B cell (primary cell): ENCODE data around the gene YBEY. TPM values are rescaled to one million over a fixed set of nuclear protein-coding genes. Genes with fewer than 3 reads are reported as not detected.

Source experiments
- ATAC-seq: fragments of 200-7000 bp; cut with Tn5 transposase; one replicate; pipeline ENCODE4 v1.10.0; 2021; ENCODE audit warnings: low read depth, mild to moderate bottlenecking, moderate number of reproducible peaks, moderate library complexity
- CTCF ChIA-PET: fragments of 350-600 bp; sonication (Branson Sonifier 250); formaldehyde crosslinking; loops from one replicate; lab custom pipeline; 2021; ENCODE audit warnings: antibody characterized with exemption, inconsistent platforms; lab: Charles Lee
- POLR2A ChIA-PET: fragments of 350-600 bp; sonication (Branson Sonifier 250); formaldehyde crosslinking; loops from one replicate; lab custom pipeline; 2021; ENCODE audit warnings: antibody characterized with exemption; lab: Charles Lee
- DNase-seq: peaks from one replicate; pipeline ENCODE4 v3.0.0; 2013
- H2AFZ ChIP-seq: 2 replicates; pipeline ENCODE4 v1.6.1; 2012; ENCODE audit warnings: mild to moderate bottlenecking, low read depth, low read length; ENCODE audit not compliant: insufficient read depth, poor library complexity, severe bottlenecking
- H3K27ac ChIP-seq, 2 donors: 1 replicate in 1 of 2; 2 replicates in 1 of 2; pipeline ENCODE4 v1.5.1; 2012 to 2013; ENCODE audit warnings: low read length in 2 of 2, mild to moderate bottlenecking in 2 of 2, moderate library complexity in 1 of 2
- H3K27me3 ChIP-seq, 4 experiments: fragments of 200-600 bp in 1 of 4; sonication (generic) in 1 of 4; replicated peaks in 1 of 4; 1 replicate in 2 of 4; 2 replicates in 2 of 4; pipeline versions ENCODE4 v1.6.1 to v1.7.0; 2013 to 2016; ENCODE audit warnings: low read length in 3 of 4, mild to moderate bottlenecking in 2 of 4, mixed read lengths in 1 of 4, moderate library complexity in 1 of 4; ENCODE audit not compliant: insufficient read depth in 4 of 4, control insufficient read depth in 3 of 4; ENCODE audit errors: control extremely low read depth in 1 of 4
- H3K36me3 ChIP-seq, 2 experiments: replicated peaks in 1 of 2; 1 replicate in 1 of 2; 2 replicates in 1 of 2; pipeline versions ENCODE4 v1.6.1 to v1.7.1; 2013; ENCODE audit warnings: low read length in 1 of 2; ENCODE audit not compliant: insufficient read depth in 2 of 2, control insufficient read depth in 1 of 2; ENCODE audit errors: control extremely low read depth in 1 of 2, extremely low read depth in 1 of 2
- H3K4me1 ChIP-seq, 2 donors: fragments of 200-600 bp in 1 of 2; sonication (generic) in 1 of 2; 1 replicate in 1 of 2; 2 replicates in 1 of 2; pipeline versions ENCODE4 v1.5.1 to v1.6.1; 2013 to 2017; ENCODE audit warnings: low read length in 2 of 2; ENCODE audit not compliant: control insufficient read depth in 2 of 2, insufficient read depth in 2 of 2
- H3K4me2 ChIP-seq: replicated peaks from 2 replicates; pipeline ENCODE3; 2012; ENCODE audit warnings: mild to moderate bottlenecking, low read depth, low read length; ENCODE audit not compliant: poor library complexity, severe bottlenecking
- H3K4me3 ChIP-seq, 5 experiments: fragments of 200-600 bp in 1 of 5; sonication (generic) in 1 of 5; 1 replicate in 3 of 5; 2 replicates in 2 of 5; pipeline versions ENCODE4 v1.5.1 to v1.7.0; 2011 to 2016; ENCODE audit warnings: low read length in 4 of 5, mild to moderate bottlenecking in 4 of 5, low read depth in 2 of 5, control low read depth in 1 of 5, moderate library complexity in 1 of 5; ENCODE audit not compliant: insufficient read depth in 1 of 5; ENCODE audit errors: control extremely low read depth in 1 of 5, extremely low read depth in 1 of 5
- H3K79me2 ChIP-seq: fragments of 200-600 bp; sonication (generic); one replicate; pipeline ENCODE4 v1.6.0; 2016; ENCODE audit warnings: low read length; ENCODE audit not compliant: control insufficient read depth, insufficient read depth
- H3K9ac ChIP-seq: fragments of 200-600 bp; sonication (generic); 2 replicates; pipeline ENCODE4 v1.6.1; 2017; ENCODE audit warnings: mild to moderate bottlenecking, low read length, moderate library complexity
- H3K9me3 ChIP-seq, 3 donors: one replicate each; pipeline versions ENCODE4 v1.6.1 to v1.7.1; 2013; ENCODE audit warnings: low read length in 2 of 3; ENCODE audit not compliant: control insufficient read depth in 2 of 3, insufficient read depth in 1 of 3; ENCODE audit errors: control extremely low read depth in 1 of 3
- H4K20me1 ChIP-seq: 2 replicates; pipeline ENCODE4 v1.6.0; 2012; ENCODE audit warnings: mild to moderate bottlenecking, low read length; ENCODE audit not compliant: insufficient read depth, control insufficient read depth, poor library complexity, severe bottlenecking
- H3K27ac Mint-ChIP-seq: one replicate; pipeline ENCODE4 v1.8.0; 2021; ENCODE audit warnings: mixed read lengths
- H3K27me3 Mint-ChIP-seq: one replicate; pipeline ENCODE4 v1.8.0; 2021; ENCODE audit warnings: mixed read lengths
- H3K4me1 Mint-ChIP-seq: one replicate; pipeline ENCODE4 v1.8.0; 2021; ENCODE audit warnings: mixed read lengths
- H3K4me3 Mint-ChIP-seq: one replicate; pipeline ENCODE4 v1.8.0; 2021; ENCODE audit warnings: mixed read lengths
- H3K9me3 Mint-ChIP-seq: one replicate; pipeline ENCODE4 v1.8.0; 2022; ENCODE audit warnings: mixed read lengths; ENCODE audit not compliant: insufficient read depth
- EZH2 ChIP-seq: IDR thresholded peaks from 2 replicates; pipeline ENCODE4 v1.6.1; 2012; ENCODE audit warnings: borderline replicate concordance, low read depth, mild to moderate bottlenecking, moderate library complexity, low read length; ENCODE audit not compliant: insufficient read depth, poor library complexity, severe bottlenecking
- WGBS: methylation state at CpG from one replicate; pipeline ENCODE4 v1.1.5; 2013; ENCODE audit warnings: missing lambda C conversion rate; ENCODE audit not compliant: insufficient coverage; 5-methylcytosine and 5-hydroxymethylcytosine counted together
- intact Hi-C: fragments of 100-400 bp; cut with micrococcal nuclease; formaldehyde crosslinking; loops from one replicate; pipeline ENCODE4 v1.10.0; 2022
- polyA plus RNA-seq: library from polyadenylated mRNA; depleted of rRNA; stranded (reverse); fragments of >200 nt; gene quantifications from 2 replicates; pipeline ENCODE4 v1.2.3, GENCODE V29; 2012
- total RNA-seq, 2 donors: library from RNA; stranded (reverse); fragments of 120-200 nt in 1 of 2; gene quantifications; 1 replicate in 1 of 2; 2 replicates in 1 of 2; pipeline versions ENCODE4 v1.2.3 to v1.2.4, GENCODE V29; 2013 to 2022
- TF ChIP-seq, protein P1 (sequence below): fragments of 200-600 bp; IDR thresholded peaks from one replicate; pipeline ENCODE4 v1.8.0; 2022; ENCODE audit warnings: antibody characterized with exemption, mild to moderate bottlenecking

YBEY gene
- total and polyA plus RNA-seq, 2 donors (not counting 1 experiment from before 2014, with no cell fraction given), result 15.0 to 21.6 TPM

DNA sequence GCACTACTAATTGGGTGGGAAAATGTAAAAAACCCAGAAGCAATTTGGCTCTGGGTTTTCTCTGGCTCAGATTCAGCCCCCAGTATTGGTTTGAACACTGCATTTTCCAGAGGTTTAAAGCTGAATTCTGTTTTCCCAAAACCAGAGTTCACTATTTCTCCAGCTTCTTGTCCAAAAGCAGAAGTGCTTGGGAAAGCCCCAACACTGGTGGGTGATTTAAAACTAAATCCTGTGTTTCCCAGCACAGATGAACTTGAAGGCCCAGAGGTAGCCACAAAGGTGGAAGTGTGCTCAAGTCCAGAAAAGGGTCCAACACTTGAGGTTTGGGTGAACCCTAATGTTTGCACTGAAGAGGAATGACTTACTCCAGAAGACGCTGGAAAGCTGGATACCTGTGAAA, 1.4 kb upstream of the YBEY start:
- Mint-ChIP-seq H3K27me3 (no peaks in the 10 kb centered on the region), H3K4me3 (peak overlapping the region; percentile 93), H3K4me1 (peaks cover 44% of the 10 kb centered on the region), H3K9me3 (no peaks in the 10 kb centered on the region), H3K27ac (peak overlapping the region; percentile 92)
- peak overlapping the region in 1 of 5 experiments; percentile 86 for H3K4me3 ChIP-seq
- CTCF ChIA-PET, result interaction anchor here (1.2 to 3.0 kb wide), 4 partner anchors 41 to 142 kb away, joined by 4 to 17 read pairs (median 4); a partner anchor contains a TSS
- DNase-seq, result no peak
- H3K79me2 ChIP-seq, result peaks cover 60% of the 10 kb centered on the region
- no peaks in the 10 kb centered on the region for H3K27me3 ChIP-seq
- H2AFZ ChIP-seq, result no peak overlapping the region
- intact Hi-C loops, result no loop called here
- H3K4me1 ChIP-seq, result peaks cover 29 to 44% of the 10 kb centered on the region in 2 donors
- peaks cover 0 to 28% of the 10 kb centered on the region in 2 experiments for H3K36me3 ChIP-seq
- H3K9me3 ChIP-seq, result no peaks in the 10 kb centered on the region
- H3K4me2 ChIP-seq, result peak overlapping the region; percentile 84
- POLR2A ChIA-PET, result no interaction called here
- no peak for TF ChIP-seq EZH2
- TF ChIP-seq, protein P1, sequence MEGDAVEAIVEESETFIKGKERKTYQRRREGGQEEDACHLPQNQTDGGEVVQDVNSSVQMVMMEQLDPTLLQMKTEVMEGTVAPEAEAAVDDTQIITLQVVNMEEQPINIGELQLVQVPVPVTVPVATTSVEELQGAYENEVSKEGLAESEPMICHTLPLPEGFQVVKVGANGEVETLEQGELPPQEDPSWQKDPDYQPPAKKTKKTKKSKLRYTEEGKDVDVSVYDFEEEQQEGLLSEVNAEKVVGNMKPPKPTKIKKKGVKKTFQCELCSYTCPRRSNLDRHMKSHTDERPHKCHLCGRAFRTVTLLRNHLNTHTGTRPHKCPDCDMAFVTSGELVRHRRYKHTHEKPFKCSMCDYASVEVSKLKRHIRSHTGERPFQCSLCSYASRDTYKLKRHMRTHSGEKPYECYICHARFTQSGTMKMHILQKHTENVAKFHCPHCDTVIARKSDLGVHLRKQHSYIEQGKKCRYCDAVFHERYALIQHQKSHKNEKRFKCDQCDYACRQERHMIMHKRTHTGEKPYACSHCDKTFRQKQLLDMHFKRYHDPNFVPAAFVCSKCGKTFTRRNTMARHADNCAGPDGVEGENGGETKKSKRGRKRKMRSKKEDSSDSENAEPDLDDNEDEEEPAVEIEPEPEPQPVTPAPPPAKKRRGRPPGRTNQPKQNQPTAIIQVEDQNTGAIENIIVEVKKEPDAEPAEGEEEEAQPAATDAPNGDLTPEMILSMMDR, result no peak
- no peak for ATAC-seq
- 100% methylated on average over 1 of the region's 1 CpG for WGBS
- H3K27ac ChIP-seq, result no peak overlapping the region
- H3K9ac ChIP-seq, result peak overlapping the region; percentile 78
- H4K20me1 ChIP-seq, result peaks cover 51% of the 10 kb centered on the region

DNA sequence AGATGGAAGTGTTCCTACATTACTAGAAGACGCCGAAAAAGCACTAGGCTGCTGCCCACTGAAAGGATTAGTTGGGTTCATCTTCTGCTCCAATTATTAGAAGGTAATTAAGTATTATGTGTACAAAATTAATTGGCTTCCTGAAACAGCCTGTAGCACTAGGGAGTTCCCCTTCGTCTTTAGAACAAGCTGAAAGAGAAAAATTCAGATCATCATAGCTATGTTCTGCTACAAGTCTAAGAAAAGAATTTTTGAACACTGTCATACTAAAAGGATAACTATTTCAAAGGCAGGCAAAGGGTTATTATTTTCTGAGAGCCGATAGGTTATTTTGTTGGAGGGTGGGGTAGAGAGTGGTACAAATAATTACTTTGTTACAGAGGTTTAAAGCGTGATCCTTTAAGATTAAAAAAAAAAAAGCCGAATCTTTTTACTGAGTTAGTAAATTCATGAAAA, 908 bp upstream of the YBEY start, which contains the start of gene MCM3AP:
Gene MCM3AP (minus strand): TSS at position 406 of the 456 bp plus-strand sequence. CDS start 325 bp downstream, at position 81.
- peaks cover 29 to 47% of the 10 kb centered on the region in 2 donors for H3K4me1 ChIP-seq
- H3K27me3 ChIP-seq, result no peaks in the 10 kb centered on the region
- intact Hi-C loops, result no loop called here
- H3K4me1 Mint-ChIP-seq, result peaks cover 45% of the 10 kb centered on the region
- H3K9me3 Mint-ChIP-seq, result no peaks in the 10 kb centered on the region
- peak within 1 kb of the TSS; percentile 61 to 87 for H3K27ac ChIP-seq
- peak within 1 kb of the TSS; percentile 92 for H3K27ac Mint-ChIP-seq
- ATAC-seq (no peak), DNase-seq (no peak)
- H3K9ac ChIP-seq, result peak within 1 kb of the TSS; percentile 78
- H3K4me3 ChIP-seq, result peak within 1 kb of the TSS; percentile 68 to 86 (median 78)
- H3K4me3 Mint-ChIP-seq, result peak within 1 kb of the TSS; percentile 93
- WGBS, result no CpG with 5 or more reads among the region's 6 CpGs
- no peaks in the 10 kb centered on the region for H3K9me3 ChIP-seq
- no peaks in the 10 kb centered on the region for H3K27me3 Mint-ChIP-seq
- H3K4me2 ChIP-seq, result peak within 1 kb of the TSS; percentile 84
- peaks cover 0 to 23% of the 10 kb centered on the region in 2 experiments for H3K36me3 ChIP-seq
- ChIA-PET POLR2A (no interaction called here), CTCF (interaction anchor here (0.8 to 3.0 kb wide), 5 partner anchors 40 to 142 kb away, joined by 3 to 17 read pairs (median 4); a partner anchor contains a TSS)
- peaks cover 46% of the 10 kb centered on the region for H4K20me1 ChIP-seq
- peaks cover 55% of the 10 kb centered on the region for H3K79me2 ChIP-seq
- peak within 1 kb of the TSS; percentile 94 for H2AFZ ChIP-seq
- TF ChIP-seq, protein P1, result no peak
- TF ChIP-seq EZH2, result no peak
